HG03066 (cell line): ENCODE data around the gene SNCA.

Experiments used
- ATAC-seq: cut with Tn5 transposase; IDR thresholded peaks from one replicate; pipeline ENCODE4 v1.9.1; 2021; ENCODE audit warnings: low read depth; ENCODE audit not compliant: unreplicated experiment

SNCA gene

GRCh38 chr4:89712827-89713226 is 124.1 kb downstream of the SNCA start:
- ATAC-seq: no peak

GRCh38 chr4:89712141-89712540 is 124.8 kb downstream of the SNCA start:
- no peak for ATAC-seq

GRCh38 chr4:89708903-89709421 is 128.0 kb downstream of the SNCA start:
- no peak for ATAC-seq

GRCh38 chr4:89707467-89707866 is 129.5 kb downstream of the SNCA start:
- no peak for ATAC-seq

- ATAC-seq: no peak
These were observed 132.1 kb downstream of the SNCA start for GRCh38 chr4:89704651-89705395.

- no peak for ATAC-seq
These were observed 133.0 kb downstream of the SNCA start for GRCh38 chr4:89703829-89704590.

- ATAC-seq: no peak
These were observed 136.1 kb downstream of the SNCA start for GRCh38 chr4:89700766-89701423.

GRCh38 chr4:89685690-89686089 is 151.3 kb downstream of the SNCA start:
- no peak for ATAC-seq

GRCh38 chr4:89685277-89685676 is 151.7 kb downstream of the SNCA start:
- no peak for ATAC-seq

- ATAC-seq: no peak
These were observed 152.4 kb downstream of the SNCA start for GRCh38 chr4:89684536-89684935.

- no peak for ATAC-seq
These were observed 154.2 kb downstream of the SNCA start for GRCh38 chr4:89682808-89683207.

GRCh38 chr4:89681671-89682070 is 155.3 kb downstream of the SNCA start:
- no peak for ATAC-seq

GRCh38 chr4:89681219-89681618 is 155.7 kb downstream of the SNCA start:
- no peak for ATAC-seq

GRCh38 chr4:89674876-89675459 is 162.0 kb downstream of the SNCA start:
- no peak for ATAC-seq
